ENCODE measurements around the gene MYO9B. TPM values are rescaled to one million over a fixed set of nuclear protein-coding genes. Genes with fewer than 3 reads are reported as not detected.

MYO9B gene
- total and polyA plus RNA-seq, 2 of the 13 experiments (the other 11 are each of a cell fraction or from before 2014, with no cell fraction given), result 18.0 to 18.3 TPM

DNA sequence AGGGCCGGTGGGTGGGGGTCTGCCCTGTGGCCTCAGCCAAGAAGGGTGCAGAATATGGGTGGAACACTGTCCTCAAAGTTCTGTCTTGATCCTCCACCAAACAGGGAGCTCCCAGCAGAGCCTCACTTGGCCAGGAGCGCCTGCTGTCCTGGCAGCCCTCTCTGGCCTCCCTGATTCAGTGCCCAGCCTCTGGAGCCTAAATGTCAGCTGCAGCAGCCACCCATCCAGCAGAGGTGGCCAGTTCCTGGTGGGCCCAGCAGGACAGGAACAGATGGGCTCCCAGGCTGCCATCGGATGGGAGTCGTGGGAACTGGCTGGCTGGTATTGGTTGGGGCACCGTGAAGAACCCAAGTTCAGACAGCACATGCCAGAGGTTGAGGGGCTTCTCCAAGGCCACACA is 137.8 kb downstream of the MYO9B start:
- BruUV-seq (replicated peaks), result no TSS peak
- Histone ChIP-seq H3K4me3 (replicated peaks in 1 of 3; ENCODE audit: insufficient read depth in 1 of 3, low read depth in 2 of 3, low read length in 3 of 3) (no peak overlapping the region), H3K36me3 (replicated peaks in 1 of 2; ENCODE audit: control insufficient read depth in 1 of 2, insufficient read depth in 2 of 2, low read length in 2 of 2) (peaks cover 0 to 6% of the 10 kb centered on the region in 2 experiments; a peak in 3 of 5 replicates), H3K9me3 (ENCODE audit: low read length) (no peaks in the 10 kb centered on the region), H3K79me2 (ENCODE audit: insufficient read depth, low read length) (no peaks in the 10 kb centered on the region), H2AFZ (ENCODE audit: low read length) (no peak overlapping the region), H3K4me2 (ENCODE audit: low read depth, low read length) (no peak overlapping the region), H3K27me3 (ENCODE audit: control insufficient read depth in 1 of 2, insufficient read depth in 2 of 2, low read length in 2 of 2) (no peaks in the 10 kb centered on the region; a peak in 1 of 5 replicates), H3K4me1 (ENCODE audit: insufficient read depth, low read length) (peaks cover 28% of the 10 kb centered on the region), H4K20me1 (ENCODE audit: insufficient read depth, low read length) (no peaks in the 10 kb centered on the region), H3K27ac (ENCODE audit: extremely low read length, insufficient read depth, low read length) (no peak overlapping the region), H3K9ac (ENCODE audit: insufficient read depth, low read depth, low read length) (no peak overlapping the region)
- intact Hi-C loops (cut with micrococcal nuclease; ENCODE audit: unreplicated experiment), result no loop called here
- DNase-seq (ENCODE audit: low spot score), result no peak
- ATAC-seq, result no peak
- TF ChIP-seq AGO2 (optimal IDR thresholded peaks at IDR 0.05; ENCODE audit: low read depth, low read length) (peak; percentile 45), CCDC6 (CRISPR knock-in tag; IDR thresholded peaks at IDR 0.05) (no peak), ZNF615 (CRISPR knock-in tag; IDR thresholded peaks at IDR 0.05; ENCODE audit: borderline replicate concordance) (no peak)
- TF ChIP-seq, protein P1, sequence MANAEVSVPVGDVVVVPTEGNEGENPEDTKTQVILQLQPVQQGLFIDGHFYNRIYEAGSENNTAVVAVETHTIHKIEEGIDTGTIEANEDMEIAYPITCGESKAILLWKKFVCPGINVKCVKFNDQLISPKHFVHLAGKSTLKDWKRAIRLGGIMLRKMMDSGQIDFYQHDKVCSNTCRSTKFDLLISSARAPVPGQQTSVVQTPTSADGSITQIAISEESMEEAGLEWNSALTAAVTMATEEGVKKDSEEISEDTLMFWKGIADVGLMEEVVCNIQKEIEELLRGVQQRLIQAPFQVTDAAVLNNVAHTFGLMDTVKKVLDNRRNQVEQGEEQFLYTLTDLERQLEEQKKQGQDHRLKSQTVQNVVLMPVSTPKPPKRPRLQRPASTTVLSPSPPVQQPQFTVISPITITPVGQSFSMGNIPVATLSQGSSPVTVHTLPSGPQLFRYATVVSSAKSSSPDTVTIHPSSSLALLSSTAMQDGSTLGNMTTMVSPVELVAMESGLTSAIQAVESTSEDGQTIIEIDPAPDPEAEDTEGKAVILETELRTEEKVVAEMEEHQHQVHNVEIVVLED (CRISPR knock-in tag; IDR thresholded peaks at IDR 0.05; ENCODE audit: borderline replicate concordance), result no peak
- in situ Hi-C loops (cut with HindIII; ENCODE audit: extremely low pct_ligation_motif_present, low pct_unique_long_range_greater_than_20kb), result no loop called here
- 87% methylated on average over 3 of the region's 5 CpGs for WGBS (ENCODE audit: low lambda C conversion rate)
- CTCF ChIA-PET (ENCODE audit: low intra/inter-chr PET ratio, low total read pairs), result no interaction called here
- no peak for FAIRE-seq
- POLR2A ChIA-PET, result interaction anchor here (0.8 to 4.2 kb wide), 3 partner anchors 13 to 54 kb away, joined by 3 to 120 read pairs (median 43); partner anchors contain the start of genes BABAM1 and OCEL1

DNA sequence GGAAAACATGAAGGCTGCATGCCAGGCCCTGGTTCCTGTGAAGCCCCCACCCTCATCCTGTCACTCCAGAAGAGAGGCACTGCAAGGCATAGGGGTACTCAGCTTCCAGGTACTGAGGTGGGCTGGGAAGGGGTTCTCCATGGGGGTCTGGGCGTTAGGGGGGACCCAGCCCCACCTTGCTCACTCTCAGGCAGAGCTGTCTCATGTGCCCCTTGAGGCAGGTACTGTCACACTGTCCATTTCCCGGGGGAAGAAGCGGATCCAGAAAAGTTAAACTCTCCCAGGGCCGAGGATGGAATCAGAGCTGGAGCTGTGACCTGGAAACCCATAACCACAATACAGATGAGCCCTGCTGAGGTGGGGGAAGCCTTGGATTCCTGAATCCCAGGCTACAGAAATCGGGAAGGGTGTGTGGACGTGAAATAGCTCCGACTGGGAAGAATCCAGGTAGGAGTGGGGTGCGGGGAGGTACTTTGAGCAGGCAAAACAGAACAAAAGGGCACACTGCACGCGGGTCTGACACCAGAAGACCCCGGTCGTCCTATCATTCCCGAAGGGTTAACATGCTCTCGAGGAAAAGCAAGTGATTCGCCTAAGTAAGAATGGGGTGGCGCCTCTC is 139.0 kb downstream of the MYO9B start:
- in situ Hi-C loops (cut with HindIII; ENCODE audit: extremely low pct_ligation_motif_present, low pct_unique_long_range_greater_than_20kb), result no loop called here
- intact Hi-C loops (cut with micrococcal nuclease; ENCODE audit: unreplicated experiment), result loop anchor here (1.0 kb wide), 1 partner anchor 89 kb away; the partner anchor contains the start of gene ABHD8
- CTCF ChIA-PET (ENCODE audit: low intra/inter-chr PET ratio, low total read pairs), result no interaction called here
- TF ChIP-seq ZSCAN29 (CRISPR knock-in tag; conservative IDR thresholded peaks at IDR 0.05) (0 out of 2 replicates have a peak, but pooled peaks have one; percentile 14), ZNF510 (CRISPR knock-in tag; IDR thresholded peaks at IDR 0.05; ENCODE audit: low read depth) (0 out of 2 replicates have a peak, but pooled peaks have one; percentile 8), ZNF878 (CRISPR knock-in tag; IDR thresholded peaks at IDR 0.05) (0 out of 2 replicates have a peak, but pooled peaks have one; percentile 1), ZBTB21 (CRISPR knock-in tag; IDR thresholded peaks at IDR 0.05) (0 out of 2 replicates have a peak, but pooled peaks have one; percentile 7), ZFP37 (CRISPR knock-in tag; IDR thresholded peaks at IDR 0.05; ENCODE audit: borderline replicate concordance) (peak; percentile 66; the same call in 1 of the 2 replicates), ZBTB38 (CRISPR knock-in tag; IDR thresholded peaks at IDR 0.05) (peak; percentile 12; the same call in 1 of the 2 replicates)
- TF ChIP-seq, protein P2, sequence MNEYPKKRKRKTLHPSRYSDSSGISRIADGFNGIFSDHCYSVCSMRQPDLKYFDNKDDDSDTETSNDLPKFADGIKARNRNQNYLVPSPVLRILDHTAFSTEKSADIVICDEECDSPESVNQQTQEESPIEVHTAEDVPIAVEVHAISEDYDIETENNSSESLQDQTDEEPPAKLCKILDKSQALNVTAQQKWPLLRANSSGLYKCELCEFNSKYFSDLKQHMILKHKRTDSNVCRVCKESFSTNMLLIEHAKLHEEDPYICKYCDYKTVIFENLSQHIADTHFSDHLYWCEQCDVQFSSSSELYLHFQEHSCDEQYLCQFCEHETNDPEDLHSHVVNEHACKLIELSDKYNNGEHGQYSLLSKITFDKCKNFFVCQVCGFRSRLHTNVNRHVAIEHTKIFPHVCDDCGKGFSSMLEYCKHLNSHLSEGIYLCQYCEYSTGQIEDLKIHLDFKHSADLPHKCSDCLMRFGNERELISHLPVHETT (CRISPR knock-in tag; conservative IDR thresholded peaks at IDR 0.05), result no peak
- TF ChIP-seq, protein P3, sequence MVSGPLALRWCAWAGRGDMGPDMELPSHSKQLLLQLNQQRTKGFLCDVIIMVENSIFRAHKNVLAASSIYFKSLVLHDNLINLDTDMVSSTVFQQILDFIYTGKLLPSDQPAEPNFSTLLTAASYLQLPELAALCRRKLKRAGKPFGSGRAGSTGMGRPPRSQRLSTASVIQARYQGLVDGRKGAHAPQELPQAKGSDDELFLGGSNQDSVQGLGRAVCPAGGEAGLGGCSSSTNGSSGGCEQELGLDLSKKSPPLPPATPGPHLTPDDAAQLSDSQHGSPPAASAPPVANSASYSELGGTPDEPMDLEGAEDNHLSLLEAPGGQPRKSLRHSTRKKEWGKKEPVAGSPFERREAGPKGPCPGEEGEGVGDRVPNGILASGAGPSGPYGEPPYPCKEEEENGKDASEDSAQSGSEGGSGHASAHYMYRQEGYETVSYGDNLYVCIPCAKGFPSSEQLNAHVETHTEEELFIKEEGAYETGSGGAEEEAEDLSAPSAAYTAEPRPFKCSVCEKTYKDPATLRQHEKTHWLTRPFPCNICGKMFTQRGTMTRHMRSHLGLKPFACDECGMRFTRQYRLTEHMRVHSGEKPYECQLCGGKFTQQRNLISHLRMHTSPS (CRISPR knock-in tag; IDR thresholded peaks at IDR 0.05; ENCODE audit: low read depth), result 0 out of 2 replicates have a peak, but pooled peaks have one; percentile 13

More for the DNA sequence above, 139.0 kb downstream of the MYO9B start:
- H3K9ac ChIP-seq (ENCODE audit: insufficient read depth, low read depth, low read length), result peak overlapping the region; percentile 99
- no peaks in the 10 kb centered on the region for H3K9me3 ChIP-seq (ENCODE audit: low read length)
- peaks cover 0 to 11% of the 10 kb centered on the region in 2 experiments; a peak in 2 of 5 replicates for H3K36me3 ChIP-seq (replicated peaks in 1 of 2; ENCODE audit: control insufficient read depth in 1 of 2, insufficient read depth in 2 of 2, low read length in 2 of 2)
- no peaks in the 10 kb centered on the region for H4K20me1 ChIP-seq (ENCODE audit: insufficient read depth, low read length)
- ATAC-seq, result peak; percentile 8; the same call in 2 of the 3 replicates
- no TSS peak for BruUV-seq (replicated peaks)
- H3K4me2 ChIP-seq (ENCODE audit: low read depth, low read length), result peak overlapping the region; percentile 95
- H3K4me1 ChIP-seq (ENCODE audit: insufficient read depth, low read length), result peaks cover 28% of the 10 kb centered on the region
- H3K4me3 ChIP-seq (replicated peaks in 1 of 3; ENCODE audit: insufficient read depth in 1 of 3, low read depth in 2 of 3, low read length in 3 of 3), result peak overlapping the region; percentile 63 to 94 (median 81)
- 6% methylated on average over 15 of the region's 16 CpGs for WGBS (ENCODE audit: low lambda C conversion rate)
- H3K79me2 ChIP-seq (ENCODE audit: insufficient read depth, low read length), result no peaks in the 10 kb centered on the region
- no peak for DNase-seq (ENCODE audit: low spot score)
- H3K27ac ChIP-seq (ENCODE audit: extremely low read length, insufficient read depth, low read length), result peak overlapping the region; percentile 97
- H3K27me3 ChIP-seq (ENCODE audit: control insufficient read depth in 1 of 2, insufficient read depth in 2 of 2, low read length in 2 of 2), result no peaks in the 10 kb centered on the region; a peak in 1 of 5 replicates
- no peak for FAIRE-seq
- H2AFZ ChIP-seq (ENCODE audit: low read length), result no peak overlapping the region
- POLR2A ChIA-PET, result interaction anchor here (0.6 to 4.2 kb wide), 23 partner anchors 9 to 645 kb away, joined by 3 to 120 read pairs (median 10); partner anchors contain the start of genes ABHD8, ANO8, BABAM1 and DDA1
